HG03097 (cell line): ENCODE measurements around the gene RAB40A.

Experiments used
- ATAC-seq: cut with Tn5 transposase; IDR thresholded peaks from one replicate; pipeline ENCODE4 v1.9.1; 2021; ENCODE audit not compliant: unreplicated experiment, low FRiP score

Gene RAB40A, protein sequence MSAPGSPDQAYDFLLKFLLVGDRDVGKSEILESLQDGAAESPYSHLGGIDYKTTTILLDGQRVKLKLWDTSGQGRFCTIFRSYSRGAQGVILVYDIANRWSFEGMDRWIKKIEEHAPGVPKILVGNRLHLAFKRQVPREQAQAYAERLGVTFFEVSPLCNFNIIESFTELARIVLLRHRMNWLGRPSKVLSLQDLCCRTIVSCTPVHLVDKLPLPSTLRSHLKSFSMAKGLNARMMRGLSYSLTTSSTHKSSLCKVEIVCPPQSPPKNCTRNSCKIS

DNA sequence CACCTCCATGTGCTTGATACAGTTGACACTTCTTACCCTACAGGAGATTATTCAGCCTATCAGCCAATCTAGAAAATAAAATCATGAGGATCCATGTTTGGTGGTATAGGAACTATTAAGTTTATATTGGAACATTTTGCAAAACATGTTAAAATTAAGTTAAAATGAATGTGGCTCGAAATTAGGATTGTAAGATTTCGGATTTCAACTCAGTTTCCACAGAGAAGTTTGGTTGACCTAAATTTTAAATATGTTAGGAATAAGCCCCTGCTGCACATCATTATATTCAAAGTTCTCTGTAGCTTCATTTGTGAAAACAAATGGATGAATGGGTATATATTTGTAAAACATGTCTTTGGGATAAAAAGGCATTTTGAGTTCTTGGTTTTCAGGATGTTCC is at the start of gene RAB40A:
TSS of gene RAB40A (minus strand) at position 101 of the 400 bp plus-strand sequence. CDS start 18,733 bp downstream, outside the sequence.
- no peak for ATAC-seq

DNA sequence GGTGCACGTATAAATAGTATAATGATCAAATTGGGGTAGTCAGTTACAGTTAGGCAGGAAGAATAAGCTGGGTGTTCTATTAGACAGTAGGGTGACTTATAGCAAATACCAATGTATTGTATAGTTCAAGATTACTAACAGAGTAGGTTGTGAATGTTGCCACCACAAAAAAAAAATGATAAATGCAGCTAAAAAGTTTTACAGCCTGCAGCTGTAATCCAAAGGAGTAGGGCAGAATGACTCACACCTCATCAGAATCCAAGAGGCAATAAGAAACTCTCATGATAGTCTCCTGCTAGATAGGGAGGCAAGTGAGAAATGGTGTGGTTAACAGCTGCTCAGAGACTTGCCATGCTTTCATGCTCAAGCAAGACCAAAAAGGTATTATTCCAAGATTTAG is 46.5 kb upstream of the RAB40A start:
- ATAC-seq: no peak

DNA sequence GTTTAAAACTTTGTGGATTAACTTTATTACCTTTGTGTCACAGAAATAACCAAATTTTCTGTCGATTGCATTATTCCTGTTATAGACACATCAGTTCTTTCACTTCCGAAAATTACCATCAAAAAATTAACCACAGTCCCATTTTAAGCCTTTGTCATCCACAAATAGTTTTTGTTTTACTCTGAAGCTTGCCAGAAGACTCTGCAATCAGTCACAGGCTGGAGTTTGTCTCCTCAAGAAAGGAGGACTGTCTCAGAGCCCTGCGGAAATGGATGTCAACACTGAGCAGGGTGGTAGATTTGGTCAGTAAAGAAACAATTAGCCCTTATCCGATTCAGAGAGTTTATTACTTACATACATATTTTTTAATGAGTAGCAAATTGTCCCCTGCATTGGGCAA is 45.9 kb upstream of the RAB40A start:
- no peak for ATAC-seq

DNA sequence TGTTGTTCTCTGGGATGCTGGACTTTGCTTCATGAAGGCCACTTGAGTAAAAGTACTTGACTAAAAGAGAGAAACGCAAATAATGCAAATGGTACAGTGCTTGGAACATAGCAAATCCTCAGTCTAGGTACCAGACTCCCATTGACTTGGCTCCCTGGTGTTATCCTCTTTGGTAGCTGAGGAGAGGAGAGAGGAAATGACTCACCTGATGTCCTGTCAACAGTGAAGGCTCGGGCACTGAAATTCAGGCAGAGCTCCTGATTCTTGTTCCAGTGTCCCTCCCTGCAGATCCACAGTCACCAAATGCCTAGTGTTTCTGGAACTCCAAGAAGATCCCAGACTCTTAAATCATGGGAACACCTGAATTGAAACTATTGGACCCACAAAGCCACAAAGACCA is 43.5 kb upstream of the RAB40A start:
- ATAC-seq: no peak

DNA sequence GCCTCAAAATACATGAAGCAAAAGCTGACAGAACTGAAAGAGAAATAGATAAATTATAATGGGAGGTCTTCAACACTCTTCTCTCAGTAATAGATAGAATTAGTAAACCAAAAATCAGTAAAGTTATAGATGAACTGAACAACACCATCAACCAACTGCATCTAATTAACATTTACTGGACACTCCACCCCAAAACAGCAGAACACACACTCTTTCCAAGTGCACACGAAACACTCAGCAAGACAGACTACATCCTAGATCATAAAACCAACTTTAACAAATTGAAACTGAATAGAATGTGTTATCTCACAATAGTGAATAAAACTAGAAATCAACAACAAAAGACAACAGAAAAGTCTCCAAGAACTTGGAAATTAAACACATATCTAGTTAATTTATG is 41.0 kb upstream of the RAB40A start:
- ATAC-seq: no peak

DNA sequence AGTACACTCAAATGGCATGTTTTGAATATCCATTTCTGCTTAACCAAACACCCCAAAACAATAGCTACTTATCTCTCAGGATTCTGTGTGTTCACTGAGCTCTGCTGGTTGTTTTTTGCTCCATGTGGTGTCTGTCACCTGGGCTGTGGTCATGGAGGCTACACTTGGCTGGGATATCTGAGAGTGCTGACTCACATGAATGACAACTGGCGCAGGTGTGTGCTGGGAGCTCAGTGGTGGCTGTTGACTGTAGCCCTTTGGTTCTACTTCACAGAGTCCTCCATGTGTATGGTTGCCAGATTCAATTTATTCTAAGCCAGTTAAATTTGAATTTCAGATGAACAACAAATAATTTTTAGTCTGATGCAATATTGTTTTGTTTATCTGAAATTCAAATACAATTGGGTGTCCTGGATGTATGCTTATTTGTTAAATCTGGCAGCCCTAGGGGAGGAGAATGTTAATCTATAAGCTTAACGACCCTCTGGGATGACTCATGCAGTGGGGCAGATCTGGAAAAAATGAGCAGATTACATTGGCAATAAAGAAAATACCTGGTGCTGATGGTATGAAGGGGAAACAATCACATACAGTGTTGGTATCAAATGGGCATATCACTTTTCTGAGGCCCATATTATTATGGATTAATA is 37.8 kb upstream of the RAB40A start:
- no peak for ATAC-seq

DNA sequence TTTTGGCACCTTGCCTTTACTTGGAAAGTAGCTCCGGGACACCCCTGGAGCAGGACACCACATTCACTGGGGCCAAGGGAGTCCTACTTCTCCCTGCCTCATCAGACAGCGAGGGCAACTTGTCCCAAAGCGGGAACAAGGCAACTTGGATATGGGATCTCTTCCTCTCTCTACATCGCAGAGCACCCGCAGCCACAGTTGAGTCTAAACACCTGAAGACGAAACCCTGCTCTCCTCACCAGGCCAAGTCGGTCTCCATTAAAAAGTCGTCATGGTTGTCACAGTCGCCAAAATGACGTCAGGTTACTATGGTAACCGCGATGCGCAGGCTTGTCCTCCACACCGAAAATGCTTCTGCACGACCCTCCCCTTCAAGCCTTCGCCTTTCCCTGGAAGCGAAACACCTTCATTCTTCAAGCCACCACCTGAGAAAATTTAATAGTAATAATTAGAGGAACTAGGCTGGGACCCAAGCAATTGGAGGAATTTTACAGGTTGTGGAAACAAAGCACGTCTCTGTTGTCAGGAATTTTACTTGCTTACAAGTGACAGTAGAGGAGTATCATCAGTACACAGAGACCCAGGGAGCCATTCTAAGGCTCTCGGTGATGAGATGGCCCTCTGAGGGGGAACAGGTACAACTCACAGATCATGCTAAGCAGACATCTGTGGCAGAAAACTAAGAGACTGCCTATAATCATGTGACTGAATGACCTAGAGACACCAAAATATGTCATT is 35.6 kb upstream of the RAB40A start:
- ATAC-seq: peak; percentile 85

DNA sequence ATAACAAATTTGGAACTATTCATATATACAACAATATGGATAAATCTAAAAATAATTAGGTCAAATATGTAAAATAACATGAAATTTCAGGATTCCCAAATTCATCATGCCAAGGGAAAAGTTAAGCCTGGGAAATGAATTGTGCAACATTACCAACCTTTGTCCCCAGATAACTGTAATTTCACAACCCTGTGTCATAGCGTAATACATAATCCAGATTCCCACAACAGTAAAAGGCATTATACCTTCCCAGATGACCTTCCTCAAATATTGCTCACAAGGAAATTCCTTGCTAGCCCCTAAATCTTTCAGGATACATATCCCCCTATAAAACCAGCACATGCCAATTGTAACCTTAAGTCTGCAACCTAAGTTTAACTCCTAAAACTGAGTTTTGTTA is 32.9 kb upstream of the RAB40A start:
- no peak for ATAC-seq

DNA sequence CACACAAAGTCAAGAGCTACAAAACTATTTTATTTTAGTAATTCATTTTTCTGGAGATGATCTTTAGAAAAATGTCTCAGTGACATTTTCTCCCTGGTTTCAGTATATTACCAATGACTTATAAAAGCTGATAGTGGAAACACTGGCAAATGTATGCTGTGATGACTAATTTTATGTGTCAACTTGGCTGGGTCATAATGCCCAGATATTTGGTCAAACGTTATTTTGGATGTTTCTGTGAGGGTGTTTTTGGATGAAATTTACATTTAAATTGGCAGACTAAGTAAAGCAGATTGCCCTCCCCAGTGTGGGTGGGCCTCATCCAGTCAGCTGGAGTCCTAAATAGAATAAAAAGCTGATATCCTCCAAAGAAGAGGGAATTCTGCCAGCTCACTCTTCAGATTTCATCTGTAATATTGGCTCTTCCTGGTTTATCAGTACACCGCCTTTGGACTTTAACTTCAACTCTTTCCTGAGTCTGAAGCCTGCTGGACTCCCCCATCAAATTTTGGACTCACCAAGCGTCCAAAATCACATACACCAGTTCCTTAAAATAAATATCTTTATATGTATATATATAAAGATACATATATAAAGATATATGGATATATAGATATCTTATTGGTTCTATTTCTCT is 31.2 kb upstream of the RAB40A start:
- no peak for ATAC-seq

DNA sequence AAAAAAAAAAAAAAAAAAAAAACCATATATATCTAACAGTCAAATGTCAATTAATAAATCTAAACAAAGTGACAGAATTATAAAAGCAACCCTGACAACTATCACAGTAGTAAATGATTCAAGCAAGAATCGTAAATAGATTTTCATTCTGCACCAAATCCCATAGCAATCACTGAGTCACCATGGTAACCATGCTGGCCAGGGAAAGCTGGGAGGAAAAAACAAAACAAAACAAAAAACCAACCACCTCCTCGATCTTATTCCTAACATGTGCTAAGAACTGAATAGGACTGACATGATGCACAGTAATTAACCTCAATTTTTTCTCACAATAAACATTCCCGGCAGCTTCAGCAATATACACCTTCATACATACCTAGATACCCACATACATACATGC is 30.6 kb upstream of the RAB40A start:
- no peak for ATAC-seq

DNA sequence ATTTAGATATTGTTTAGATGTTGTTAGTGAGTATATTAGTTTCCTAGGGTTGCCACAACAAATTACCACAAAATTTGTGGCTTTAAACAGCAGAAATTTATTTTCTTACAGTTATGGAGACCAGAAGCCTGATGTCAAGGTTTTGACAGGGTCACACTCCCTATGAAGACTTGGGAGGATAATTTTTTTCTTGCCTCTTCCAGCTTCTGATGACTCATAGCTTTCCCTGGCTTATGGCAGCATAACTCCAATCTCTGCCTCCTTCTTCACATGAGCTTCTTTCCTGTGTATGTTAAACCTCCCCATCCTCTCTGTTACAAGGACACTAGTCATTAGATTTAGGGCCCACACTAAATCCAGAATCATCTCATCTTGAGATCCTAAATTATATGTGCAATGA is 20.9 kb upstream of the RAB40A start:
- ATAC-seq: no peak

DNA sequence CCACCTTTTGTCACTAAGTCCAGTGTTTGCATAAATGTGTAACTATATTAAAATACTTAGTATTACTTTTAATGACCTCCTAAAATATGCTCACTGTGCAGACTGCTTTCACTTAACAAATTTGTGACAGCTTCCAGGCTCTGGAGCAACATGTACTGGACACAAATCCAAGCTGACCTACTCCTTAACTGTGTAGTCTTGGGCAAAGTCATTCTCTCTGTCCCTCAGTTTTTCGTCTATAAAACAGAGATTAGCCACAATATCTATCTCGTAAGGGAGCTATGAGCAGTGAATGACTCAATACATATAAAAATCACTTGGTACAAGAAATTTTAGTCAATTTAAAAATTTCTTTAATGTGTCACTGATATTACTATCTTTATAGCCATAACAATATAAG is 20.4 kb upstream of the RAB40A start:
- ATAC-seq: no peak

DNA sequence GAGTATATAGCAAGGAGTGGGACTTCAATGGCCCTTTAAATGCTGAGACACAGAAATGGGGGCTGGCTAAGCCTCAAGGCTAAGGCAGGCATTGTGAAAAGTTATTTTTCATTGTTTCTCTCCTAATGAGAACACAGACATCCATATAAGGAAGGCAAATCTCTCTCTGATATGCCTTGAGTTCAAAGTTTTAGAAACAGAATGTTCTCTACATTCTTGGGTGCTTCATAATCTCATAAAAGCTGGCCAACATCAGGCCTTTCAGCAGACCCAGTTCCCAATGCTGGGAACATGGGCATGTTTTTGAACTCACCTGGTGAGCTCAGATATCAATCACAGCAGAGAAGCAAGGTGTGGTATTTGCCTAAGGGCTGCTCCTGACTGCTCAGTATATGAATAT is 19.4 kb upstream of the RAB40A start:
- ATAC-seq: no peak

DNA sequence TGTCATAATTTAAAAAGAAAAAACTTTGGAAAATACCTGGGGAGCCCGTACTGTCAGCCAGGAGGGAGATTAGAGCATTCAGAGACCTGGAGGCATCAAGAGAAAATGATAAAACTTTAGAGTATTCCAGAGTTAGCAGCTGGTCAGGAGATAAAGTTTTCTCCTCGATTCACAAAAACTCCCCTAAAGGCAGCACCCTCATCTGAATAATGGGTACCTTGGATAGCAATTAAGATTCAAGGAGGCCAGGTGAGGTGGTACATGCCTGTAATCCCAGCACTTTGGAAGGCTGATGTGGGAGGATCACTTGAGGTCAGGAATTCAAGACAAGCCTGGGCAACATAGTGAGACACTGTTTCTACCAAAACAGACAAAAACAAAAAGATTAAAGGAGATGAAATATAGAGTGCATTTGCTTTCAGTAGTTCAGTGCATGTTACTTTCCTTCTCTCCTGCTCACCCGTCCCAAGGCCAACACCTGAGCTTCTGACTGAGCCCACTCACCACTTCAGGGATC is 18.6 kb upstream of the RAB40A start:
- ATAC-seq: no peak

DNA sequence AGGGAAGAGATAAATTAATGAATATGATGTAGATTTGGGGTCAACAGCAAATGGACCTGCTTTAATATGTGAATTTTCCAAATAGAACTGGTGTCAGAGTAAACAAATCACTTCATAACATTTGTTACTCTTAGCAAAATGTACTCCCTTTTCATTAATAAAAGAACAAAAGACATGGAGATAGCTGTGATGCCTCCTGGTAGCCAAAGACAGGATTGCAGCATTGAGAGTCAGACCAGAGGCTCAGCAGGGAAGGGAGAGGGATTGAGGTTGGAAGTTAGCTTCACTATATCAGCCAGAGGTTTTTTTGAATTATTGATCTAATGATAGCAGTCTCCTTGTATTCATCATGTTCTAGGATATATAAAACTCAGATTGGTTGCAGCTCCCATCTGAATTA is 17.4 kb upstream of the RAB40A start:
- ATAC-seq: no peak

DNA sequence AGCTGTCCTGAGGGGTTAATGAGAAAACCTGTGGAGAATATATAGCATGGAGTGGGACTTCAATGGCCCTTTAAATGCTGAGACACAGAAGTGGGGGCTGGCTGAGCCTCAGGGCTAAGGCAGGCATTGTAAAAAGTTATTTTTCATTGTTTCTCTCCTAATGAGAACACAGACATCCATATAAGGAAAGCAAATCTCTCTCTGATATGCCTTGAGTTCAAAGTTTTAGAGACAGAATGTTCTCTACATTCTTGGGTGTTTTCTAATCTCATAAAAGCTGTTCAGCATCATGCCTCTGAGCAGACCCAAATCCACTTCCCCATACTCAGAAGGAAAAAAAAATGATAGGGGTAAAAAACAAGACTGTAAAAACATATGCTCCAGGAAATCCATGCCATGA is 16.8 kb upstream of the RAB40A start:
- no peak for ATAC-seq

DNA sequence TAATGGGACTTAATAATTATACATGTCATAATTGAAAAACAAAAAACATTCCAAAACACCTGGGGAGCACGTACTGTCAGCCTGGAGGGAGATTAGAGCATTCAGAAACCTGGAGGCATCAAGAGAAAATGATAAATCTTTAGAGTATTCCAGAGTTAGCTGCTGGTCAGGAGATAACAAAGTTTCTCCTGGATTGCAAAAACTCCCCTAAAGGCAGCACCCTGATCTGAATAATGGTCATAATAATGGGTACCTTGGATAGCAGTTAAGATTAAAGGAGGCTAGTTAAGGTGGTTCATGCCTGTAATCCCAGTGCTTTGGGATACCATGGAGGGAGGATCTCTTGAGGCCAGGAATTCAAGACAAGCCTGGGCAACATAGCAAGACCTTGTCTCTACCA is 15.9 kb upstream of the RAB40A start:
- ATAC-seq: no peak

DNA sequence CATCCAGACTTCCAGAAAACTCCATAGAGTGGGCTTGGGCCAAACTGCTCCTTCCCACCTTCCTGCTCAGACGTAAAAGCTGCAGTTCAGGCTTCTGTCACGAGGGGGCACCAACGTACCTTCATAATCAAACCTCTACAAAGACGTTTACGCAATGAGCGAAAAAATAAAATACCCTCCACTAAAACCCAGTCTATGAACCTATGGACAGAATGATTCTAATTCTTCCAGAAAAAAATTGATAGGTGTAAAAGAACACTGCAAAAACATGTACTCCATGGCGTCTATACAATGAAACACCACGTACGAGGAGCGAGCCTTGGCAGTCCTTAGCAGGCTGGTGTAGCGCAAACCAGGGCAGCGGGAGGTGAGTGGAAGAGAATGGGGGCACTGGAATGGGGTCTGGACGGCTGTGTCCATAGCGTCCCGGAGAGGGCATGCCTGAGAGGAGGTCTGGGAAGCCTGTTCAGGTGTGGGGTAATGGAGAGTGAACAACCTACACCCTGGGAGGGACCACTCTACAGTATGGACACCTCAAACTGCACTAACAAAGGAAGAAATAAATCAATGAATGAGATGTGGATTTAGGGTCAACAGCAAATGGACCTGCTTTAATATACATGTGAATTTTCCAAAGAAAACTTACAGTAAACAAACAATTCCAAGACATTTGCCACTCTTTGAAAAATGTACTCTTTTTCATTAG is 14.4 kb upstream of the RAB40A start:
- peak; percentile 67 for ATAC-seq

DNA sequence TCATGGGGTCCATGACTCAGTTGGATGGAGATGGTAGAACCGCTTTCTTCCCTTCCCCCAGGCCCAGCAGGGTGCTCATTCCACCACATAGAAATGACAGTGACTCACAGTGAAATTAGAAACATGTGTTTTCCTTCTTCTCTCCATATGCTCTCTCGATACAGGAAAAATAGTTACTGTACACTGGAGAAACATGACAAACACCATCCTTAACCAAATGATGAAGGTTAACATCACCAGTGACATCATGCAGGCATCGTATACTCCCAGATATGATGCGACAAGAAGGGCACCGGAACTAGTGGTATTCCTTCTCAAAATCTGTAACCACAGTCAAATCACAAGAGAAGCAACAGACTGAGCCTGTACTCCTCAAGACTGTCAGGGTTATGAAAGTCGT is 11.7 kb upstream of the RAB40A start:
- ATAC-seq: no peak

DNA sequence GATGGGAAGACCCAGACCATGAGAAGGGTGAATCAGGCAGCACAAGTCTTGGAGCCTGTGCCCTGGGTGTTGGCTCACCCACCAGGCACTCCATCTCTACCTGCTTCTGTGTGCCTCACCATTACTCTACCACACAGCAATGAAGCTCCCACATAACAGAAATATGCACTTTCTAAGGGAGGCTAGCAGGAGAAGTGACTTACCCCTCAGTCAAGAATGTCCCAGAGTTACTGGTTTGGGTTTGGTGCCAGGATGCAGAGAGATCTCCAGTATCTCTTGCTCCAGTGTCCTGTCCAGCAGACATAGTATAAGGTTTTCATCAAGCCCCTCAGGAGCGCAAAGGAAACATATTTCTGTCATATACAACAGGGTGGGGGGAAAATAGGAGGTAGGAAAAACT is 11.3 kb upstream of the RAB40A start:
- no peak for ATAC-seq

DNA sequence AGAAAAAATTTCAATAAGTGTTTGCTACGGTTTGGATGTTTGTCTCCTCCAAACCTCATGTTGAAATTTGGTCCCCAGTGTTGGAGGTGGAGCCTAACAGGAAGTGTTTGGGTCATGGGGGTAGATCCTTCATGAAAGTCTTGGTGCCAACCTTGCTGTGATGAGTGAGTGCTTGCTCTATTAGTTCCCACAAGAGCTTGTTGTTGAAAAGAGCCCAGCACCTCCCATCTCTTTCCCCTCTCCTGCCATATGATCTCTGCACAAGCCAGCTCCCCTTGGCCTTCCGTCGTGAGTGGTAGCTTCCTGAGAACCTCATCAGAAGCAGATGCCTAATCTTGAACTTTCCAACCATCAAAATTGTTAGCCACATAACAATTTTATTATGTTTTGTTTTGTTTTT is 10.3 kb upstream of the RAB40A start:
- no peak for ATAC-seq
